HEK293 (cell line): ENCODE measurements around the gene SPIRE1.

Experiments used
- CTCF ChIA-PET: fragments of 350-600 bp; formaldehyde crosslinking; extraction: SDS; loops from one replicate; lab custom pipeline; 2021; ENCODE audit warnings: antibody characterized with exemption; lab: Yijun Ruan, JAX
- POLR2A ChIA-PET: fragments of 300-600 bp; formaldehyde crosslinking; extraction: SDS; loops from one replicate; lab custom pipeline; 2020; ENCODE audit warnings: antibody characterized with exemption, inconsistent platforms; lab: Yijun Ruan, JAX
- H3K27ac ChIP-seq: fragments of 200-500 bp; sonication (Bioruptor generic); 2 replicates; pipeline ENCODE4 v1.5.1; 2014; ENCODE audit warnings: low read depth, low read length, control low read depth, inconsistent platforms; ENCODE audit errors: extremely low read depth
- H3K36me3 ChIP-seq, 2 experiments: fragments of 200-500 bp in 1 of 2; sonication (Bioruptor generic) in 1 of 2; 1 replicate in 1 of 2; 2 replicates in 1 of 2; pipeline ENCODE4 v1.5.1; 2014 to 2017; ENCODE audit warnings: inconsistent platforms in 2 of 2, low read length in 2 of 2; ENCODE audit not compliant: control insufficient read depth in 2 of 2, insufficient read depth in 1 of 2
- H3K4me1 ChIP-seq: fragments of 200-500 bp; sonication (Bioruptor generic); 2 replicates; pipeline ENCODE4 v1.5.1; 2014; ENCODE audit warnings: mild to moderate bottlenecking, low read length, inconsistent platforms; ENCODE audit not compliant: control insufficient read depth, insufficient read depth
- H3K4me3 ChIP-seq: 2 replicates; pipeline ENCODE4 v1.5.1; 2011; ENCODE audit warnings: low read depth, mild to moderate bottlenecking, control low read depth, low read length, moderate library complexity
- H3K9me3 ChIP-seq: fragments of 200-500 bp; sonication (Bioruptor generic); 2 replicates; pipeline ENCODE4 v1.5.1; 2014; ENCODE audit warnings: low read depth, low read length, inconsistent platforms; ENCODE audit not compliant: control insufficient read depth, insufficient read depth
- CTCF ChIP-seq: fragments of 450-650 bp; formaldehyde crosslinking; IDR thresholded peaks from 2 replicates; pipeline ENCODE4 v1.5.1; 2016; ENCODE audit warnings: missing biosample characterization, missing genetic modification characterization
- EGR2 ChIP-seq: fragments of 450-650 bp; formaldehyde crosslinking; IDR thresholded peaks from 2 replicates; pipeline ENCODE4 v1.5.1; 2016; ENCODE audit warnings: low read depth, missing biosample characterization, missing genetic modification characterization
- GLIS2 ChIP-seq: fragments of 450-650 bp; formaldehyde crosslinking; IDR thresholded peaks from 2 replicates; pipeline ENCODE4 v1.5.1; 2016; ENCODE audit warnings: missing biosample characterization, missing genetic modification characterization
- KLF1 ChIP-seq: fragments of 450-650 bp; formaldehyde crosslinking; IDR thresholded peaks from 2 replicates; pipeline ENCODE4 v1.5.1; 2016; ENCODE audit warnings: missing biosample characterization, missing genetic modification characterization
- KLF16 ChIP-seq: fragments of 450-650 bp; formaldehyde crosslinking; IDR thresholded peaks from 2 replicates; pipeline ENCODE4 v1.5.1; 2017; ENCODE audit warnings: missing biosample characterization, missing genetic modification characterization
- KLF9 ChIP-seq: fragments of 450-650 bp; formaldehyde crosslinking; IDR thresholded peaks from 2 replicates; pipeline ENCODE4 v1.5.1; 2016; ENCODE audit warnings: missing biosample characterization, missing genetic modification characterization, low read depth
- PATZ1 ChIP-seq: fragments of 450-650 bp; formaldehyde crosslinking; IDR thresholded peaks from 2 replicates; pipeline ENCODE4 v1.5.1; 2016; ENCODE audit warnings: missing biosample characterization, missing genetic modification characterization
- PRDM4 ChIP-seq: fragments of 450-650 bp; formaldehyde crosslinking; IDR thresholded peaks from 2 replicates; pipeline ENCODE4 v1.5.1; 2017; ENCODE audit warnings: missing biosample characterization, missing genetic modification characterization
- SP7 ChIP-seq: fragments of 450-650 bp; formaldehyde crosslinking; IDR thresholded peaks from 2 replicates; pipeline ENCODE4 v1.5.1; 2016; ENCODE audit warnings: missing biosample characterization, missing genetic modification characterization
- ZBTB10 ChIP-seq: fragments of 450-650 bp; formaldehyde crosslinking; IDR thresholded peaks from 2 replicates; pipeline ENCODE4 v1.5.1; 2016; ENCODE audit warnings: missing biosample characterization, missing genetic modification characterization
- ZBTB17 ChIP-seq: fragments of 450-650 bp; formaldehyde crosslinking; IDR thresholded peaks from 2 replicates; pipeline ENCODE4 v1.5.1; 2016; ENCODE audit warnings: missing biosample characterization, missing genetic modification characterization
- ZBTB48 ChIP-seq: fragments of 450-650 bp; formaldehyde crosslinking; IDR thresholded peaks from 2 replicates; pipeline ENCODE4 v1.5.1; 2016; ENCODE audit warnings: missing biosample characterization, missing genetic modification characterization
- ZBTB8A ChIP-seq: fragments of 450-650 bp; formaldehyde crosslinking; IDR thresholded peaks from 2 replicates; pipeline ENCODE4 v1.5.1; 2016; ENCODE audit warnings: missing biosample characterization, missing genetic modification characterization
- ZNF169 ChIP-seq: fragments of 450-650 bp; formaldehyde crosslinking; IDR thresholded peaks from 2 replicates; pipeline ENCODE4 v1.5.1; 2016; ENCODE audit warnings: missing biosample characterization, missing genetic modification characterization
- ZNF18 ChIP-seq: fragments of 450-650 bp; formaldehyde crosslinking; IDR thresholded peaks from 2 replicates; pipeline ENCODE4 v1.5.1; 2016; ENCODE audit warnings: missing biosample characterization, missing genetic modification characterization
- ZNF24 ChIP-seq: fragments of 450-650 bp; formaldehyde crosslinking; IDR thresholded peaks from 2 replicates; pipeline ENCODE4 v1.5.1; 2016; ENCODE audit warnings: missing biosample characterization, missing genetic modification characterization
- ZNF266 ChIP-seq: fragments of 450-650 bp; formaldehyde crosslinking; IDR thresholded peaks from 2 replicates; pipeline ENCODE4 v1.5.1; 2016; ENCODE audit warnings: missing biosample characterization, missing genetic modification characterization, low read depth
- ZNF335 ChIP-seq: fragments of 450-650 bp; formaldehyde crosslinking; conservative IDR thresholded peaks from 2 replicates; pipeline ENCODE4 v1.5.1; 2016; ENCODE audit warnings: missing biosample characterization, missing genetic modification characterization
- ZNF398 ChIP-seq: fragments of 450-650 bp; formaldehyde crosslinking; IDR thresholded peaks from 2 replicates; pipeline ENCODE4 v1.5.1; 2017; ENCODE audit warnings: missing biosample characterization, missing genetic modification characterization
- ZNF610 ChIP-seq: fragments of 450-650 bp; formaldehyde crosslinking; IDR thresholded peaks from 2 replicates; pipeline ENCODE4 v1.5.1; 2016; ENCODE audit warnings: missing biosample characterization, missing genetic modification characterization, borderline replicate concordance
- ZNF791 ChIP-seq: fragments of 450-650 bp; formaldehyde crosslinking; IDR thresholded peaks from 2 replicates; pipeline ENCODE4 v1.5.1; 2016; ENCODE audit warnings: missing biosample characterization, missing genetic modification characterization
- ZSCAN30 ChIP-seq: fragments of 450-650 bp; IDR thresholded peaks from 2 replicates; pipeline ENCODE4 v1.5.1; 2018; ENCODE audit warnings: missing biosample characterization, mild to moderate bottlenecking, missing genetic modification characterization, moderate library complexity

SPIRE1 gene

GRCh38 chr18:12420821-12421421, 237.0 kb downstream of the SPIRE1 start:
- H3K9me3 ChIP-seq: no peaks in the 10 kb centered on the region
- no peaks in the 10 kb centered on the region for H3K4me1 ChIP-seq
- POLR2A ChIA-PET: interaction anchor here (0.7 to 2.3 kb wide), 2 partner anchors 13 to 44 kb away, joined by 5 to 13 read pairs; partner anchors contain the start of genes AFG3L2 and PRELID3A
- H3K27ac ChIP-seq: peak overlapping the region; percentile 64; the same call in 1 of the 2 replicates
- H3K4me3 ChIP-seq: no peak overlapping the region
- CTCF ChIA-PET: no interaction called here
- peaks cover 0 to 3% of the 10 kb centered on the region in 2 experiments; a peak in 1 of 3 replicates for H3K36me3 ChIP-seq
- TF ChIP-seq ZNF398 (tag by site-specific recombination) (peak; percentile 41), ZNF610 (no peak), ZNF24 (tag by site-specific recombination) (no peak), ZBTB10 (0 out of 2 replicates have a peak, but pooled peaks have one; percentile 48), ZNF266 (tag by site-specific recombination) (no peak), ZNF18 (tag by site-specific recombination) (no peak), CTCF (tag by site-specific recombination) (peak; percentile 22; the same call in 1 of the 2 replicates), ZNF335 (tag by site-specific recombination) (peak; percentile 75), ZBTB48 (tag by site-specific recombination) (peak; percentile 86), KLF16 (tag by site-specific recombination) (peak; percentile 67; the same call in 1 of the 2 replicates), EGR2 (tag by site-specific recombination) (no peak), ZBTB8A (tag by site-specific recombination) (peak; percentile 63), SP7 (tag by site-specific recombination) (peak; percentile 25; the same call in 1 of the 2 replicates), KLF9 (tag by site-specific recombination) (peak; percentile 13; the same call in 1 of the 2 replicates), GLIS2 (tag by site-specific recombination) (peak; percentile 72), ZSCAN30 (tag by site-specific recombination) (0 out of 2 replicates have a peak, but pooled peaks have one; percentile 41), ZNF791 (tag by site-specific recombination) (no peak), ZBTB17 (peak; percentile 69), PRDM4 (no peak), PATZ1 (tag by site-specific recombination) (peak; percentile 27), KLF1 (peak; percentile 36), ZNF169 (no peak)
